Upper lobe of left lung (tissue), 6 donors: ENCODE data around the gene PHACTR1. TPM values are rescaled to one million over a fixed set of nuclear protein-coding genes. Genes with fewer than 3 reads are reported as not detected.

Experiments used
- ATAC-seq, 2 donors: fragments of 200-7000 bp; cut with Tn5 transposase; one replicate each; pipeline ENCODE4 v1.9.1; 2022; ENCODE audit warnings: mild to moderate bottlenecking in 2 of 2, moderate library complexity in 2 of 2; ENCODE audit not compliant: low FRiP score in 2 of 2
- DNase-seq, 2 donors: peaks; one replicate each; pipeline ENCODE4 v3.0.0-alpha.2; 2019 to 2020
- H3K27ac ChIP-seq, 4 donors: fragments of 200-600 bp; sonication (generic); one replicate each; pipeline ENCODE4 v1.5.1; 2016 to 2019
- H3K27me3 ChIP-seq, 4 donors: fragments of 200-600 bp; sonication (generic); one replicate each; pipeline ENCODE4 v1.5.1; 2017 to 2019
- H3K36me3 ChIP-seq, 4 donors: fragments of 200-600 bp; sonication (generic); one replicate each; pipeline ENCODE4 v1.5.1; 2016 to 2019
- H3K4me1 ChIP-seq, 4 donors: fragments of 200-600 bp; sonication (generic); one replicate each; pipeline ENCODE4 v1.5.1; 2018 to 2019
- H3K4me3 ChIP-seq, 4 donors: fragments of 200-600 bp; sonication (generic); one replicate each; pipeline ENCODE4 v1.5.1; 2017 to 2019; ENCODE audit warnings: mild to moderate bottlenecking in 2 of 4, moderate library complexity in 1 of 4
- H3K9me3 ChIP-seq, 4 donors: fragments of 200-600 bp; sonication (generic); one replicate each; pipeline ENCODE4 v1.5.1; 2018 to 2019
- EP300 ChIP-seq, 4 donors: sonication (generic); formaldehyde crosslinking; IDR thresholded peaks; one replicate each; pipeline ENCODE4 v1.5.1; 2017; ENCODE audit warnings: antibody characterized with exemption in 4 of 4, control low read depth in 2 of 4
- POLR2A ChIP-seq, 4 donors: fragments of 450-650 bp; IDR thresholded peaks; one replicate each; pipeline ENCODE4 v1.5.1; 2016 to 2017; ENCODE audit warnings: antibody characterized with exemption in 4 of 4, mild to moderate bottlenecking in 2 of 4
- POLR2AphosphoS5 ChIP-seq, 2 donors: sonication (generic); formaldehyde crosslinking; IDR thresholded peaks; one replicate each; pipeline ENCODE4 v1.5.1; 2017; ENCODE audit warnings: antibody characterized with exemption in 2 of 2
- WGBS, 2 donors: methylation state at CpG; one replicate each; pipeline ENCODE4 v1.1.5; 2017 to 2018; 5-methylcytosine and 5-hydroxymethylcytosine counted together
- total RNA-seq, 6 donors: library from RNA; depleted of rRNA in 4 of 6; stranded (reverse); fragments of >200 nt in 4 of 6; gene quantifications; one replicate each; pipeline versions ENCODE4 v1.1.0 to v1.2.1, GENCODE V29; 2016 to 2021
- TF ChIP-seq, protein P1 (sequence below), 6 experiments: fragments of 450-650 bp in 4 of 6; fragments of 200-600 bp in 2 of 6; sonication (generic) in 2 of 6; IDR thresholded peaks; one replicate each; pipeline ENCODE4 v1.5.1; 2016 to 2019; ENCODE audit warnings: antibody characterized with exemption in 6 of 6
- donor health status: DM: no; HTN: no; CAD: no; lungs with moderate emphysema.
- donor health status: DM: no; HTN: yes; CAD: no; lungs with severe emphysema.

PHACTR1 gene
- total RNA-seq, 6 donors from 2014 or later: 63.2 to 121 (median 90.9) TPM

DNA sequence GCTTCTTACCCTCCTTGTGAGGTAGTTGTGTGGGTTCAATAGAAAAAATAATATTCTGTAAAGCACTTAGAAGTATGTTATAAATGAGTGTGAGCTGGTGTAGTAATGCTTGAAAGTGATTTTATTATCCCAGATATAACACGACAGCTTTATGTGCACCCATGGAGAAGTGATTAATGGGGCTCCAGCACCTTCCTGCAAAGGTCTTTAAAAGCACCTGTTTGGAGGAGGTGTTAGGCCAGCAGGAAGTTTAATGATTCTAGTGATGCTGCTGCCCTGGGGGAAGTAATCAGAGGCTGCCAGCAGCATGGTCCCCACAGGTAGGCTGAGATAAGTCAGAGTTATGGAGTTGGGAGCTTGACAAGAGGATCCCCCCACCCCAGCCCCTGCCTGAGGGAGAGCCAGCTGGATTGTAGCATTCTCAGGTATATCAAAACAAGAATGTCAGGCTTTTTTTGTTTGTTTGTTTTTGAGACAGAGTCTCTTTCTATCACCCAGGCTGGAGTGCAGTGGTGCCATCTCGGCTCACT, 166.3 kb downstream of the PHACTR1 start:
- H3K36me3 ChIP-seq: no peaks in the 10 kb centered on the region
- no peak overlapping the region for H3K27ac ChIP-seq
- H3K4me1 ChIP-seq: no peaks in the 10 kb centered on the region
- WGBS, 2 donors: 56 to 69% methylated on average over 2 of the region's 2 CpGs
- H3K4me3 ChIP-seq: no peak overlapping the region
- DNase-seq (no peak), ATAC-seq (no peak)
- TF ChIP-seq EP300 (IDR thresholded peaks at IDR 0.05) (no peak), POLR2AphosphoS5 (IDR thresholded peaks at IDR 0.05) (no peak), POLR2A (IDR thresholded peaks at IDR 0.05) (no peak)
- TF ChIP-seq, protein P1, sequence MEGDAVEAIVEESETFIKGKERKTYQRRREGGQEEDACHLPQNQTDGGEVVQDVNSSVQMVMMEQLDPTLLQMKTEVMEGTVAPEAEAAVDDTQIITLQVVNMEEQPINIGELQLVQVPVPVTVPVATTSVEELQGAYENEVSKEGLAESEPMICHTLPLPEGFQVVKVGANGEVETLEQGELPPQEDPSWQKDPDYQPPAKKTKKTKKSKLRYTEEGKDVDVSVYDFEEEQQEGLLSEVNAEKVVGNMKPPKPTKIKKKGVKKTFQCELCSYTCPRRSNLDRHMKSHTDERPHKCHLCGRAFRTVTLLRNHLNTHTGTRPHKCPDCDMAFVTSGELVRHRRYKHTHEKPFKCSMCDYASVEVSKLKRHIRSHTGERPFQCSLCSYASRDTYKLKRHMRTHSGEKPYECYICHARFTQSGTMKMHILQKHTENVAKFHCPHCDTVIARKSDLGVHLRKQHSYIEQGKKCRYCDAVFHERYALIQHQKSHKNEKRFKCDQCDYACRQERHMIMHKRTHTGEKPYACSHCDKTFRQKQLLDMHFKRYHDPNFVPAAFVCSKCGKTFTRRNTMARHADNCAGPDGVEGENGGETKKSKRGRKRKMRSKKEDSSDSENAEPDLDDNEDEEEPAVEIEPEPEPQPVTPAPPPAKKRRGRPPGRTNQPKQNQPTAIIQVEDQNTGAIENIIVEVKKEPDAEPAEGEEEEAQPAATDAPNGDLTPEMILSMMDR (IDR thresholded peaks at IDR 0.05): no peak
- no peaks in the 10 kb centered on the region for H3K27me3 ChIP-seq
- H3K9me3 ChIP-seq: no peaks in the 10 kb centered on the region

- H3K27ac ChIP-seq: no peak overlapping the region
- no peaks in the 10 kb centered on the region for H3K27me3 ChIP-seq
- H3K4me1 ChIP-seq: no peaks in the 10 kb centered on the region
- TF ChIP-seq POLR2AphosphoS5 (IDR thresholded peaks at IDR 0.05): no peak
- no peak for TF ChIP-seq POLR2A (IDR thresholded peaks at IDR 0.05)
- TF ChIP-seq, protein P1 (IDR thresholded peaks at IDR 0.05): no peak
- no peak for TF ChIP-seq EP300 (IDR thresholded peaks at IDR 0.05)
- WGBS, 2 donors: 71 to 76% methylated on average over 7 of the region's 7 CpGs
- DNase-seq (no peak), ATAC-seq (no peak)
- no peaks in the 10 kb centered on the region for H3K9me3 ChIP-seq
- no peak overlapping the region for H3K4me3 ChIP-seq
- no peaks in the 10 kb centered on the region for H3K36me3 ChIP-seq
These were observed 168.4 kb downstream of the PHACTR1 start for GRCh38 chr6:12884983-12885382.

DNA sequence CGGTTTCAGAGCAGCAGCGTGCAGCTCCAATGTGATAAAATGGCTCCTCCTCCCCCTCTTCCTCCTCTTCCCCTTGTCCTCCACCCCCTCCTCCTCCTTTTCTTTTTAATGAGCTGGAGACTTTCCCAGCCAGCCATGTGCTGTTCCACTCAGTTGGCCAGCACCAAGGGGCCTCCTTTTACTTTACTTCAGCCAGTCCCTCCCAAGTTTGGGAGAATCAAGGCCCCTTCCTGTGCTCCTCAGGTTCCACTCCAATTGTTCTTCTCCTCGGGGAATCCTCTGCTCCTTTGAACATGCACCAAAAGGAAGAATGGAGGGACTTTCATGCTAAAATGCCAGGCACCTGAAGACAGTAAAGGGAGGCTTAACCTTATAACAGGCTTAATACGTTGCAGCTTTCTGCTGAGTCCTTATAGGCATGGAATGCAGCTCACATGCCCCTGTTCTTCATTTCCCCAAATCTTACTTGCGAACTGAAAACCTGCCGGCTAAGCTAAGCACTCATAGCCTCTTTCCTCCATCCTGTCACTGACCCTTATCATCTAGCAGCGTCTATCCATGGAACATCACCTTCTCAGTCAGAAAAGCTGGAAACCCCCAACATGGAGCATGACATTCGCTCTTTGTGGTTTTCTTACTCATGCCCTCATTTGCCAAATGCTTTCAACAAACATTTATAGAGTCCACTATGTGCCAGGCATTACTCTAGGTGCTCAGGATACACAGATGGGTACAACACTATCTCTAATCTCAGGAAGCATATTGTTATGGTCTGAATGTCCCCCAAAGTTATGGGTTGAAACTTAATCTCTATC, 170.6 kb downstream of the PHACTR1 start:
- ATAC-seq: no peak
- Histone ChIP-seq H3K4me3 (no peak overlapping the region), H3K4me1 (no peaks in the 10 kb centered on the region), H3K27me3 (no peaks in the 10 kb centered on the region), H3K9me3 (peaks cover 0 to 7% (median 0%) of the 10 kb centered on the region in 4 donors), H3K36me3 (no peaks in the 10 kb centered on the region), H3K27ac (no peak overlapping the region)
- 72 to 73% methylated on average over 8 of the region's 8 CpGs for WGBS, 2 donors
- TF ChIP-seq, protein P1 (IDR thresholded peaks at IDR 0.05): no peak
- TF ChIP-seq POLR2A (IDR thresholded peaks at IDR 0.05) (no peak), EP300 (IDR thresholded peaks at IDR 0.05) (no peak), POLR2AphosphoS5 (IDR thresholded peaks at IDR 0.05) (no peak)
- no peak for DNase-seq

- H3K4me3 ChIP-seq: no peak overlapping the region
- no peak for ATAC-seq
- no peak overlapping the region for H3K27ac ChIP-seq
- DNase-seq: no peak
- no peaks in the 10 kb centered on the region for H3K36me3 ChIP-seq
- peaks cover 0 to 8% (median 3%) of the 10 kb centered on the region in 4 donors for H3K4me1 ChIP-seq
- peaks cover 0 to 7% (median 0%) of the 10 kb centered on the region in 4 donors for H3K9me3 ChIP-seq
- H3K27me3 ChIP-seq: no peaks in the 10 kb centered on the region
- TF ChIP-seq, protein P1 (IDR thresholded peaks at IDR 0.05): peak in 5 of 6 experiments; percentile 13 to 41 (median 27)
- TF ChIP-seq POLR2A (IDR thresholded peaks at IDR 0.05) (no peak), EP300 (IDR thresholded peaks at IDR 0.05) (no peak), POLR2AphosphoS5 (IDR thresholded peaks at IDR 0.05) (no peak)
- WGBS, 2 donors: 90 to 96% methylated on average over 9 of the region's 9 CpGs
These were observed 173.7 kb downstream of the PHACTR1 start for GRCh38 chr6:12890171-12890790.
